Heart right ventricle (tissue), 16 donors: ENCODE measurements around the gene NPAS3. TPM values are rescaled to one million over a fixed set of nuclear protein-coding genes. Genes with fewer than 3 reads are reported as not detected.

Experiments
- ATAC-seq, 8 donors: fragments of 200-7000 bp; cut with Tn5 transposase; one replicate each; pipeline ENCODE4 v1.9.1; 2020; ENCODE audit warnings: mild to moderate bottlenecking in 8 of 8, moderate library complexity in 8 of 8, moderate number of reproducible peaks in 1 of 8
- DNase-seq, 2 donors: peaks; one replicate each; pipeline ENCODE4 v3.0.0-alpha.2; 2020
- H3K27ac ChIP-seq, 10 donors: fragments of 200-600 bp; sonication (generic) in 2 of 10; one replicate each; pipeline versions ENCODE4 v1.5.0 to v1.8.0; 2020 to 2022; ENCODE audit warnings: mild to moderate bottlenecking in 3 of 10
- H3K27me3 ChIP-seq, 7 donors: fragments of 200-600 bp; one replicate each; pipeline ENCODE4 v1.8.0; 2021 to 2022; ENCODE audit warnings: mild to moderate bottlenecking in 2 of 7
- H3K36me3 ChIP-seq, 9 donors: fragments of 200-600 bp; sonication (generic) in 1 of 9; one replicate each; pipeline versions ENCODE4 v1.5.0 to v1.8.0; 2020 to 2022; ENCODE audit warnings: mild to moderate bottlenecking in 2 of 9
- H3K4me1 ChIP-seq, 9 donors: fragments of 200-600 bp; sonication (generic) in 1 of 9; one replicate each; pipeline versions ENCODE4 v1.5.0 to v1.8.0; 2020 to 2022; ENCODE audit warnings: mild to moderate bottlenecking in 4 of 9
- H3K4me3 ChIP-seq, 10 donors: fragments of 200-600 bp; sonication (generic) in 2 of 10; one replicate each; pipeline versions ENCODE4 v1.5.0 to v1.8.0; 2020 to 2022; ENCODE audit warnings: mild to moderate bottlenecking in 7 of 10, moderate library complexity in 2 of 10
- H3K9me3 ChIP-seq, 11 donors: fragments of 200-600 bp in 10 of 11; sonication (generic) in 2 of 11; one replicate each; pipeline versions ENCODE4 v1.5.0 to v1.8.0; 2013 to 2022; ENCODE audit warnings: mild to moderate bottlenecking in 2 of 11, control low read depth in 1 of 11, moderate library complexity in 1 of 11
- CTCF ChIP-seq, 9 donors: fragments of 200-600 bp; sonication (generic) in 2 of 9; IDR thresholded peaks; one replicate each; pipeline versions ENCODE4 v1.5.0 to v1.8.0; 2021 to 2022; ENCODE audit warnings: antibody characterized with exemption in 9 of 9, mild to moderate bottlenecking in 5 of 9, moderate library complexity in 1 of 9
- WGBS, 2 donors: extraction: QIAGEN DNeasy Blood & Tissue Kit; methylation state at CpG; one replicate each; pipeline ENCODE4 v1.1.7; 2013; ENCODE audit warnings: inconsistent platforms in 1 of 2; 5-methylcytosine and 5-hydroxymethylcytosine counted together
- intact Hi-C, 10 donors: fragments of 100-400 bp; cut with DNase I; formaldehyde crosslinking; loops; one replicate each; pipeline versions ENCODE4 v1.11.1 to v1.14.2; 2022
- polyA plus RNA-seq, 2 donors: library from polyadenylated mRNA; stranded (reverse); fragments of 200-250 nt; gene quantifications; one replicate each; pipeline ENCODE4 v1.2.3, GENCODE V29; 2013
- total RNA-seq, 10 donors: library from RNA; stranded (reverse); fragmentation: NEBNext Ultra II Directional in 3 of 10; extraction: Animal tissue kit (Norgen Biotek cat#: 25700) in 3 of 10; gene quantifications; one replicate each; pipeline versions ENCODE4 v1.2.1 to v1.2.4, GENCODE V29; 2021 to 2023
- donor health status: Arrhythmogenic right ventricular cardiomyopathy.
- donor health status: ischemic (EF 13 %, LVEDD 7.1; RV severe dilation, severe dysfunction).
- donor health status: healthy with polysubstance abuse.
- donor health status: DM: no; HTN: yes; CAD: no.
- donor health status: DM: no; HTN: no; CAD: no.
- donor health status: ischemic (EF 25% LVEDD 6.9; RV normal size, moderate dysfunction).
- donor health status: ischemic (EF 25% LVEDD 5.7; RV mildly dilated, moderate dysfunction).
- donor health status: healthy.
- donor health status: DM: yes; HTN: yes; CAD: no.
- donor health status: Ischemic cardiomyopathy.
- donor health status: ischemic (EF 35%, LVEDD 5.7; RV mildly dilated, moderate dysfunction).
- donor health status: nonischemic (EF 11% LVEDD 7.7; RV severe dilation, severe dysfunction).
- donor health status: DM: yes; HTN: yes; CAD: no.
- donor health status: PGD.
- donor health status: ischemic (EF 29% LVEDD 5.4; RV normal size, mild dysfunction).
- donor health status: nonischemic (EF 23%, LVEDD 6.1; RV moderate dilation, normal function).

NPAS3 gene
- total and polyA plus RNA-seq, 12 donors = 0.12 to 2.8 (median 0.99) TPM

GRCh38 chr14:33357225-33358010, 418.7 kb downstream of the NPAS3 start:
- no peak overlapping the region for H3K4me3 ChIP-seq
- peak in 1 of 8 donors; percentile 28 for ATAC-seq

GRCh38 chr14:33359288-33359881, 420.7 kb downstream of the NPAS3 start:
- no peaks in the 10 kb centered on the region for H3K36me3 ChIP-seq
- peaks cover 0 to 11% (median 0%) of the 10 kb centered on the region in 9 donors for H3K4me1 ChIP-seq
- no peak overlapping the region for H3K4me3 ChIP-seq
- 74 to 75% methylated on average over 7 of the region's 7 CpGs for WGBS, 2 donors
- intact Hi-C loops = no loop called here
- DNase-seq (no peak), ATAC-seq (no peak)
- TF ChIP-seq CTCF (IDR thresholded peaks at IDR 0.05) = no peak
- no peaks in the 10 kb centered on the region for H3K9me3 ChIP-seq
- no peaks in the 10 kb centered on the region for H3K27me3 ChIP-seq
- H3K27ac ChIP-seq = no peak overlapping the region

More at GRCh38 chr14:33357225-33358010, 418.7 kb downstream of the NPAS3 start:
- Histone ChIP-seq H3K36me3 (no peaks in the 10 kb centered on the region), H3K27ac (no peak overlapping the region), H3K27me3 (no peaks in the 10 kb centered on the region), H3K9me3 (no peaks in the 10 kb centered on the region), H3K4me1 (peaks cover 0 to 11% (median 0%) of the 10 kb centered on the region in 9 donors)
- 51 to 61% methylated on average over 8 of the region's 8 CpGs for WGBS, 2 donors
- no peak for DNase-seq
- intact Hi-C loops = no loop called here
- no peak for TF ChIP-seq CTCF (IDR thresholded peaks at IDR 0.05)

GRCh38 chr14:33362934-33363333, 424.3 kb downstream of the NPAS3 start:
- intact Hi-C loops = no loop called here
- 82 to 91% methylated on average over 6 of the region's 6 CpGs for WGBS, 2 donors
- Histone ChIP-seq H3K27ac (no peak overlapping the region), H3K4me3 (no peak overlapping the region), H3K9me3 (no peaks in the 10 kb centered on the region), H3K4me1 (no peaks in the 10 kb centered on the region), H3K36me3 (no peaks in the 10 kb centered on the region), H3K27me3 (no peaks in the 10 kb centered on the region)
- DNase-seq = no peak
- TF ChIP-seq CTCF (IDR thresholded peaks at IDR 0.05) = no peak
- no peak for ATAC-seq

- no peak for DNase-seq
- Histone ChIP-seq H3K27ac (no peak overlapping the region), H3K9me3 (no peaks in the 10 kb centered on the region), H3K36me3 (no peaks in the 10 kb centered on the region), H3K4me3 (no peak overlapping the region), H3K4me1 (no peaks in the 10 kb centered on the region), H3K27me3 (no peaks in the 10 kb centered on the region)
- WGBS, 2 donors = 91 to 97% methylated on average over 3 of the region's 3 CpGs
- no peak for TF ChIP-seq CTCF (IDR thresholded peaks at IDR 0.05)
- intact Hi-C loops = no loop called here
- ATAC-seq = no peak
Measured at GRCh38 chr14:33363682-33364081, 425.0 kb downstream of the NPAS3 start.
